GM21717 (cell line): ENCODE results near the gene CLCNKB.
"Not testable (repeated sequence)": the region's sequence is repeated elsewhere in the genome, so short reads cannot be mapped to it uniquely, and the experiment has no call there.

ENCODE experiments used
- ATAC-seq: cut with Tn5 transposase; IDR thresholded peaks from one replicate; pipeline ENCODE4 v1.9.1; 2021; ENCODE audit warnings: mild to moderate bottlenecking, moderate library complexity; ENCODE audit not compliant: unreplicated experiment

The CLCNKB gene

GRCh38 chr1:16043521-16043920, at the start of gene CLCNKB:
CLCNKB (plus strand) TSS chr1:16043782; CDS start chr1:16044493, 711 bp downstream.
- ATAC-seq: no peak

GRCh38 chr1:15994081-15994480, 49.5 kb upstream of the CLCNKB start:
- no peak for ATAC-seq

- no peak for ATAC-seq
Measured at GRCh38 chr1:15994590-15995351, 48.8 kb upstream of the CLCNKB start.

- ATAC-seq: no peak
Measured at GRCh38 chr1:15997076-15997585, 46.5 kb upstream of the CLCNKB start.

GRCh38 chr1:15997637-15998280, 45.8 kb upstream of the CLCNKB start:
- ATAC-seq: no peak

- ATAC-seq: no peak
Measured at GRCh38 chr1:15998929-15999328, 44.7 kb upstream of the CLCNKB start.

GRCh38 chr1:16001274-16001673, 42.3 kb upstream of the CLCNKB start:
- ATAC-seq: not testable (repeated sequence)

GRCh38 chr1:16005597-16005996, 38.0 kb upstream of the CLCNKB start:
- ATAC-seq: no peak

- no peak for ATAC-seq
Measured at GRCh38 chr1:16006010-16006409, 37.6 kb upstream of the CLCNKB start.

- ATAC-seq: no peak
Measured at GRCh38 chr1:16006552-16007485, 36.8 kb upstream of the CLCNKB start.

- ATAC-seq: no peak
Measured at GRCh38 chr1:16007671-16008341, 35.8 kb upstream of the CLCNKB start.

- ATAC-seq: no peak
Measured at GRCh38 chr1:16009030-16009460, 34.5 kb upstream of the CLCNKB start.

GRCh38 chr1:16009678-16010077, 33.9 kb upstream of the CLCNKB start:
- ATAC-seq: no peak

- no peak for ATAC-seq
Measured at GRCh38 chr1:16010837-16011236, 32.7 kb upstream of the CLCNKB start.

- ATAC-seq: no peak
Measured at GRCh38 chr1:16011936-16012589, 31.5 kb upstream of the CLCNKB start.

GRCh38 chr1:16012590-16013219, 30.9 kb upstream of the CLCNKB start:
- ATAC-seq: no peak

- no peak for ATAC-seq
Measured at GRCh38 chr1:16013220-16013907, 30.2 kb upstream of the CLCNKB start.

- ATAC-seq: no peak
Measured at GRCh38 chr1:16013908-16014258, 29.7 kb upstream of the CLCNKB start.
